A549 (cell line): ENCODE measurements around the gene GTF3C5. TPM values are rescaled to one million over a fixed set of nuclear protein-coding genes. Genes with fewer than 3 reads are reported as not detected.

Experiments used
- ATAC-seq, 2 experiments: fragments of 200-7000 bp in 1 of 2; fragments of >200 bp in 1 of 2; cut with Nextera tagmentation in 1 of 2; cut with Tn5 transposase in 1 of 2; 3 replicates each; pipeline versions ENCODE4 v1.8.0 to v1.9.1; 2018 to 2020; ENCODE audit warnings: mild to moderate bottlenecking in 1 of 2, moderate library complexity in 1 of 2
- CTCF ChIA-PET: fragments of 300-600 bp; sonication (Branson Sonifier 250); formaldehyde crosslinking; extraction: SDS; loops from one replicate; lab custom pipeline; 2021; ENCODE audit warnings: antibody characterized with exemption, inconsistent platforms; lab: Yijun Ruan, JAX
- POLR2A ChIA-PET: fragments of 350-600 bp; formaldehyde crosslinking; extraction: SDS; loops from one replicate; lab custom pipeline; 2021; ENCODE audit warnings: antibody characterized with exemption, inconsistent platforms; lab: Yijun Ruan, JAX
- DNase-seq, 2 experiments: peaks; one replicate each; pipeline versions ENCODE4 v3.0.0 to v3.0.0-alpha.2; 2011 to 2016; ENCODE audit warnings: low read depth in 1 of 2, low spot score in 1 of 2
- FAIRE-seq: peaks from 2 replicates; lab custom pipeline; 2011; peaks lifted over from hg19 to GRCh38; lab: Jason Lieb, UNC
- H3K27ac ChIP-seq, 2 experiments: fragments of >200 bp; sonication (Bioruptor Twin); formaldehyde crosslinking; 3 replicates each; pipeline ENCODE4 v1.5.1; 2016 to 2017
- H3K4me1 ChIP-seq: fragments of >200 bp; sonication (Bioruptor Twin); formaldehyde crosslinking; 3 replicates; pipeline ENCODE4 v1.6.1; 2016
- H3K4me2 ChIP-seq: fragments of >200 bp; sonication (Bioruptor Twin); formaldehyde crosslinking; 3 replicates; pipeline ENCODE4 v1.6.1; 2016
- H3K4me3 ChIP-seq: fragments of >200 bp; sonication (Bioruptor Twin); formaldehyde crosslinking; 3 replicates; pipeline ENCODE4 v1.5.1; 2016
- H3K9me3 ChIP-seq: fragments of >200 bp; sonication (Bioruptor Twin); formaldehyde crosslinking; 3 replicates; pipeline ENCODE4 v1.6.1; 2016
- BCL3 ChIP-seq: fragments of >200 bp; sonication (Bioruptor Twin); formaldehyde crosslinking; IDR thresholded peaks from 3 replicates; pipeline ENCODE4 v1.6.1; 2016
- CBX8 ChIP-seq: fragments of 200-600 bp; sonication (generic); IDR thresholded peaks from 2 replicates; pipeline ENCODE4 v1.6.1; 2016
- CHD2 ChIP-seq: fragments of 150-350 bp; IDR thresholded peaks from 2 replicates; pipeline ENCODE4 v1.6.1; 2014; ENCODE audit warnings: low read length; ENCODE audit not compliant: partially characterized antibody
- CHD4 ChIP-seq: fragments of 200-600 bp; sonication (generic); IDR thresholded peaks from 2 replicates; pipeline ENCODE4 v1.6.1; 2016; ENCODE audit warnings: antibody characterized with exemption, mild to moderate bottlenecking, borderline replicate concordance
- E2F6 ChIP-seq: IDR thresholded peaks from 2 replicates; pipeline ENCODE4 v1.6.1; 2012; ENCODE audit warnings: low read depth, borderline replicate concordance
- ESRRA ChIP-seq: fragments of 150-350 bp; IDR thresholded peaks from 2 replicates; pipeline ENCODE4 v1.6.1; 2014; ENCODE audit warnings: mild to moderate bottlenecking, low read length, borderline replicate concordance
- FOSL2 ChIP-seq, 2 experiments: fragments of 450-650 bp in 1 of 2; fragments of >200 bp in 1 of 2; sonication (Bioruptor Twin) in 1 of 2; formaldehyde crosslinking; IDR thresholded peaks; 2 replicates each; pipeline versions ENCODE4 v1.5.0 to v1.6.1; 2016 to 2020; ENCODE audit warnings: mild to moderate bottlenecking in 1 of 2, moderate library complexity in 1 of 2
- GATA3 ChIP-seq: IDR thresholded peaks from 2 replicates; pipeline ENCODE4 v1.6.1; 2012; ENCODE audit warnings: borderline replicate concordance
- HDAC2 ChIP-seq: fragments of 200-600 bp; sonication (generic); IDR thresholded peaks from 2 replicates; pipeline ENCODE4 v1.6.1; 2016
- HES2 ChIP-seq: fragments of >200 bp; sonication (Bioruptor Twin); formaldehyde crosslinking; IDR thresholded peaks from 2 replicates; pipeline ENCODE4 v1.6.1; 2016
- HEYL ChIP-seq: fragments of 250-450 bp; sonication (Bioruptor Pico); IDR thresholded peaks from 2 replicates; pipeline ENCODE4 v1.8.0; 2021; ENCODE audit warnings: mild to moderate bottlenecking, moderate library complexity
- HOXA7 ChIP-seq: fragments of 250-450 bp; sonication (Bioruptor Pico); IDR thresholded peaks from 2 replicates; pipeline ENCODE4 v1.5.0; 2020; ENCODE audit warnings: mild to moderate bottlenecking, moderate library complexity
- HOXB13 ChIP-seq: fragments of 250-450 bp; sonication (Bioruptor Pico); IDR thresholded peaks from 2 replicates; pipeline ENCODE4 v1.5.0; 2020; ENCODE audit warnings: low read depth, mild to moderate bottlenecking, moderate library complexity
- JUN ChIP-seq, 2 experiments: fragments of >200 bp; sonication (Bioruptor Twin); formaldehyde crosslinking; IDR thresholded peaks; 2 replicates in 1 of 2; 3 replicates in 1 of 2; pipeline ENCODE4 v1.6.1; 2016 to 2017
- JUNB ChIP-seq: fragments of >200 bp; sonication (Bioruptor Twin); formaldehyde crosslinking; IDR thresholded peaks from 2 replicates; pipeline ENCODE4 v1.6.1; 2016
- MAFK ChIP-seq: fragments of 450-650 bp; IDR thresholded peaks from 2 replicates; pipeline ENCODE4 v1.6.1; 2014; ENCODE audit not compliant: partially characterized antibody
- MAX ChIP-seq: IDR thresholded peaks from 2 replicates; pipeline ENCODE4 v1.6.1; 2012
- POLR2AphosphoS2 ChIP-seq: conservative IDR thresholded peaks from 2 replicates; pipeline ENCODE4 v1.6.1; 2012; ENCODE audit warnings: low read length, improper control_type of control experiment, inconsistent platforms
- RAD21 ChIP-seq, 2 experiments: fragments of >200 bp in 1 of 2; sonication (Bioruptor Twin) in 1 of 2; formaldehyde crosslinking in 1 of 2; IDR thresholded peaks in 1 of 2; conservative IDR thresholded peaks in 1 of 2; 2 replicates in 1 of 2; 3 replicates in 1 of 2; pipeline ENCODE4 v1.6.1; 2012 to 2018; ENCODE audit warnings: inconsistent platforms in 1 of 2
- RARB ChIP-seq: fragments of 250-450 bp; sonication (Bioruptor Pico); IDR thresholded peaks from 2 replicates; pipeline ENCODE4 v1.8.0; 2021; ENCODE audit warnings: mild to moderate bottlenecking, moderate library complexity
- RFX5 ChIP-seq: fragments of 450-650 bp; IDR thresholded peaks from 2 replicates; pipeline ENCODE4 v1.7.1; 2014; ENCODE audit warnings: antibody characterized with exemption, mild to moderate bottlenecking, moderate library complexity
- RNF2 ChIP-seq: fragments of 200-600 bp; sonication (generic); IDR thresholded peaks from 2 replicates; pipeline ENCODE4 v1.6.1; 2016; ENCODE audit warnings: low read depth, mild to moderate bottlenecking, antibody characterized with exemption, moderate library complexity, borderline replicate concordance
- SMC3 ChIP-seq: fragments of >200 bp; sonication (Bioruptor Twin); formaldehyde crosslinking; IDR thresholded peaks from 3 replicates; pipeline ENCODE4 v1.6.1; 2018; ENCODE audit warnings: inconsistent platforms
- USF2 ChIP-seq: fragments of 450-650 bp; IDR thresholded peaks from 2 replicates; pipeline ENCODE4 v1.6.1; 2014; ENCODE audit warnings: antibody characterized with exemption
- ZFP36 ChIP-seq: fragments of 450-650 bp; IDR thresholded peaks from 2 replicates; pipeline ENCODE4 v1.6.1; 2014; ENCODE audit warnings: borderline replicate concordance; ENCODE audit not compliant: partially characterized antibody
- ZSCAN20 ChIP-seq: fragments of 250-450 bp; sonication (Bioruptor Pico); IDR thresholded peaks from 2 replicates; pipeline ENCODE4 v1.8.0; 2022; ENCODE audit warnings: mild to moderate bottlenecking, moderate library complexity
- WGBS: methylation state at CpG from one replicate; pipeline ENCODE4 v1.1.6; 2017; ENCODE audit errors: missing lambda C conversion rate; 5-methylcytosine and 5-hydroxymethylcytosine counted together
- polyA plus RNA-seq, 4 experiments: library from polyadenylated mRNA; depleted of rRNA in 3 of 4; stranded (reverse); fragments of >200 nt; fragmentation: RNase III in 1 of 4; extraction: RNeasy Plus Mini Kit Qiagen cat#74134 plus additional on column Dnase treatment in 1 of 4; gene quantifications; 2 replicates in 3 of 4; 3 replicates in 1 of 4; pipeline ENCODE4 v1.2.3, GENCODE V29; 2011 to 2017

The GTF3C5 gene
- polyA plus RNA-seq, 2 of the 4 experiments (the other 2 are of a cell fraction) = 57.2 to 80.3 TPM

GRCh38 chr9:132986640-132987620, 43.9 kb upstream of the GTF3C5 start:
- POLR2A ChIA-PET = no interaction called here
- H3K4me2 ChIP-seq = no peak overlapping the region
- CTCF ChIA-PET = interaction anchor here (1.1 to 7.3 kb wide), 5 partner anchors 10 to 35 kb away, joined by 3 to 40 read pairs (median 7); partner anchors contain the start of gene GFI1B
- DNase-seq (no peak), ATAC-seq (peak; percentile 14 to 52; a peak in 3 of 6 replicates), FAIRE-seq (no peak)
- no peak for TF ChIP-seq HOXB13 (CRISPR knock-in tag)
- no peak for TF ChIP-seq RFX5
- TF ChIP-seq ZFP36 = no peak
- no peak for TF ChIP-seq JUN (IDR thresholded peaks at IDR 0.05)
- no peak for TF ChIP-seq BCL3
- no peak for TF ChIP-seq RNF2
- TF ChIP-seq ZSCAN20 (CRISPR knock-in tag) = no peak
- TF ChIP-seq CBX8 = no peak
- no peak for TF ChIP-seq GATA3
- TF ChIP-seq POLR2AphosphoS2 = no peak
- TF ChIP-seq HOXA7 (CRISPR knock-in tag) = no peak
- no peak for TF ChIP-seq FOSL2 (IDR thresholded peaks at IDR 0.05)
- TF ChIP-seq FOSL2 (CRISPR knock-in tag; IDR thresholded peaks at IDR 0.05) = no peak
- TF ChIP-seq HEYL (CRISPR knock-in tag) = no peak
- H3K27ac ChIP-seq = no peak overlapping the region
- H3K4me1 ChIP-seq = no peaks in the 10 kb centered on the region
- no peaks in the 10 kb centered on the region for H3K9me3 ChIP-seq
- no peak overlapping the region for H3K4me3 ChIP-seq
- 66% methylated on average over 20 of the region's 26 CpGs for WGBS

- no peak for TF ChIP-seq HDAC2
- TF ChIP-seq E2F6 = no peak
- no peak for TF ChIP-seq HOXB13 (CRISPR knock-in tag)
- no peak for TF ChIP-seq CHD2
- no peak for TF ChIP-seq RAD21 (conservative IDR thresholded peaks at IDR 0.05 in 1 of 2, IDR thresholded peaks at IDR 0.05 in 1 of 2)
- no peak for TF ChIP-seq CHD4
- no peak for TF ChIP-seq MAX
- no peak for DNase-seq
- Histone ChIP-seq H3K9me3 (no peaks in the 10 kb centered on the region), H3K27ac (no peak overlapping the region), H3K4me2 (no peak overlapping the region), H3K4me3 (no peak overlapping the region), H3K4me1 (no peaks in the 10 kb centered on the region)
- ChIA-PET POLR2A (no interaction called here), CTCF (interaction anchor here (1.1 to 7.3 kb wide), 5 partner anchors 11 to 34 kb away, joined by 3 to 40 read pairs (median 7); partner anchors contain the start of gene GFI1B)
- no peak for ATAC-seq
- FAIRE-seq = no peak
- WGBS = 56% methylated on average over 14 of the region's 14 CpGs
These were observed 42.4 kb upstream of the GTF3C5 start for GRCh38 chr9:132988244-132989013.

GRCh38 chr9:132989014-132989310, 41.8 kb upstream of the GTF3C5 start:
- FAIRE-seq (no peak), ATAC-seq (no peak), DNase-seq (no peak)
- ChIA-PET POLR2A (no interaction called here), CTCF (interaction anchor here (1.9 to 7.3 kb wide), 3 partner anchors 12 to 33 kb away, joined by 7 to 40 read pairs (median 9); partner anchors contain the start of gene GFI1B)
- Histone ChIP-seq H3K27ac (no peak overlapping the region), H3K4me2 (no peak overlapping the region), H3K4me3 (no peak overlapping the region), H3K9me3 (no peaks in the 10 kb centered on the region), H3K4me1 (no peaks in the 10 kb centered on the region)
- WGBS = 82% methylated on average over 13 of the region's 13 CpGs
- TF ChIP-seq HDAC2 = no peak
- TF ChIP-seq HES2 = no peak
- TF ChIP-seq RARB (CRISPR knock-in tag) = no peak
- TF ChIP-seq USF2 = no peak
- no peak for TF ChIP-seq ESRRA
- no peak for TF ChIP-seq MAFK
- TF ChIP-seq JUN (IDR thresholded peaks at IDR 0.05) = no peak
- no peak for TF ChIP-seq JUNB
- no peak for TF ChIP-seq FOSL2 (IDR thresholded peaks at IDR 0.05)
- TF ChIP-seq FOSL2 (CRISPR knock-in tag; IDR thresholded peaks at IDR 0.05) = no peak
- no peak for TF ChIP-seq SMC3
- TF ChIP-seq POLR2AphosphoS2 = no peak
- TF ChIP-seq ZSCAN20 (CRISPR knock-in tag) = no peak
